HL-60 (cell line): ENCODE measurements around the gene HIF1A.

ENCODE experiments used
- POLR2AphosphoS5 ChIP-seq: IDR thresholded peaks from 2 replicates; pipeline ENCODE4 v1.6.1; 2012; ENCODE audit warnings: low read depth
- TF ChIP-seq, protein P1 (sequence below): IDR thresholded peaks from one replicate; pipeline ENCODE4 v1.5.1; 2011; ENCODE audit warnings: low read length, control low read depth, inconsistent platforms; ENCODE audit not compliant: insufficient read depth
- TF ChIP-seq, protein P2 (sequence below): IDR thresholded peaks from 2 replicates; pipeline ENCODE4 v1.6.1; 2012; ENCODE audit warnings: low read depth; ENCODE audit not compliant: insufficient replicate concordance

GRCh38 chr14:61761557-61761956, 66.2 kb downstream of the HIF1A start:
- TF ChIP-seq, protein P1, sequence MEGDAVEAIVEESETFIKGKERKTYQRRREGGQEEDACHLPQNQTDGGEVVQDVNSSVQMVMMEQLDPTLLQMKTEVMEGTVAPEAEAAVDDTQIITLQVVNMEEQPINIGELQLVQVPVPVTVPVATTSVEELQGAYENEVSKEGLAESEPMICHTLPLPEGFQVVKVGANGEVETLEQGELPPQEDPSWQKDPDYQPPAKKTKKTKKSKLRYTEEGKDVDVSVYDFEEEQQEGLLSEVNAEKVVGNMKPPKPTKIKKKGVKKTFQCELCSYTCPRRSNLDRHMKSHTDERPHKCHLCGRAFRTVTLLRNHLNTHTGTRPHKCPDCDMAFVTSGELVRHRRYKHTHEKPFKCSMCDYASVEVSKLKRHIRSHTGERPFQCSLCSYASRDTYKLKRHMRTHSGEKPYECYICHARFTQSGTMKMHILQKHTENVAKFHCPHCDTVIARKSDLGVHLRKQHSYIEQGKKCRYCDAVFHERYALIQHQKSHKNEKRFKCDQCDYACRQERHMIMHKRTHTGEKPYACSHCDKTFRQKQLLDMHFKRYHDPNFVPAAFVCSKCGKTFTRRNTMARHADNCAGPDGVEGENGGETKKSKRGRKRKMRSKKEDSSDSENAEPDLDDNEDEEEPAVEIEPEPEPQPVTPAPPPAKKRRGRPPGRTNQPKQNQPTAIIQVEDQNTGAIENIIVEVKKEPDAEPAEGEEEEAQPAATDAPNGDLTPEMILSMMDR, result no peak
- TF ChIP-seq, protein P2, sequence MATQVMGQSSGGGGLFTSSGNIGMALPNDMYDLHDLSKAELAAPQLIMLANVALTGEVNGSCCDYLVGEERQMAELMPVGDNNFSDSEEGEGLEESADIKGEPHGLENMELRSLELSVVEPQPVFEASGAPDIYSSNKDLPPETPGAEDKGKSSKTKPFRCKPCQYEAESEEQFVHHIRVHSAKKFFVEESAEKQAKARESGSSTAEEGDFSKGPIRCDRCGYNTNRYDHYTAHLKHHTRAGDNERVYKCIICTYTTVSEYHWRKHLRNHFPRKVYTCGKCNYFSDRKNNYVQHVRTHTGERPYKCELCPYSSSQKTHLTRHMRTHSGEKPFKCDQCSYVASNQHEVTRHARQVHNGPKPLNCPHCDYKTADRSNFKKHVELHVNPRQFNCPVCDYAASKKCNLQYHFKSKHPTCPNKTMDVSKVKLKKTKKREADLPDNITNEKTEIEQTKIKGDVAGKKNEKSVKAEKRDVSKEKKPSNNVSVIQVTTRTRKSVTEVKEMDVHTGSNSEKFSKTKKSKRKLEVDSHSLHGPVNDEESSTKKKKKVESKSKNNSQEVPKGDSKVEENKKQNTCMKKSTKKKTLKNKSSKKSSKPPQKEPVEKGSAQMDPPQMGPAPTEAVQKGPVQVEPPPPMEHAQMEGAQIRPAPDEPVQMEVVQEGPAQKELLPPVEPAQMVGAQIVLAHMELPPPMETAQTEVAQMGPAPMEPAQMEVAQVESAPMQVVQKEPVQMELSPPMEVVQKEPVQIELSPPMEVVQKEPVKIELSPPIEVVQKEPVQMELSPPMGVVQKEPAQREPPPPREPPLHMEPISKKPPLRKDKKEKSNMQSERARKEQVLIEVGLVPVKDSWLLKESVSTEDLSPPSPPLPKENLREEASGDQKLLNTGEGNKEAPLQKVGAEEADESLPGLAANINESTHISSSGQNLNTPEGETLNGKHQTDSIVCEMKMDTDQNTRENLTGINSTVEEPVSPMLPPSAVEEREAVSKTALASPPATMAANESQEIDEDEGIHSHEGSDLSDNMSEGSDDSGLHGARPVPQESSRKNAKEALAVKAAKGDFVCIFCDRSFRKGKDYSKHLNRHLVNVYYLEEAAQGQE, result no peak
- no peak for TF ChIP-seq POLR2AphosphoS5
